GM12873 (cell line): ENCODE results near the gene RNASEH2B.

Source experiments
- TF ChIP-seq, protein P1 (sequence below): IDR thresholded peaks from 2 replicates; pipeline ENCODE4 v1.5.1; 2012; ENCODE audit warnings: low read depth, mild to moderate bottlenecking, moderate library complexity, low read length, control low read depth; ENCODE audit not compliant: insufficient read depth; ENCODE audit errors: missing control alignments

Gene RNASEH2B

DNA sequence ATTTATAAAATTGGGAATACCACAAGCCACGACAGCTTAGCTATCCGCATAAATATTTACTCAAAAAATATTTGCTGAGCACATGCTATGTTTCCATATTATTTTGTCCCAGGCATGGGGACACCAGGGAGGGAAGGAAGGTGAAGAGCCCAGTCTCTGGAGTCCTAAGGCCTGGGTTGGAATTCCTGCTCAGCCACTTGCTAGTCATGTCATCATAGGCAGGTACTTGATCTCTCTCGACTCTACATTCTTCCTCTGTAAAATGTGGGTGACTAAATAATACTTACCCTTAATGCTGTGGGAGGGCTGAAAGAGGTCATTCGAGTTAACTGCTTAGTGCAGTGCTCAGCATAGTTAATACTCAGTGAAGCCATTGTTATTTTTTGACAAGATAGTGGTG lies 4.3 kb upstream of the RNASEH2B start:
- TF ChIP-seq, protein P1, sequence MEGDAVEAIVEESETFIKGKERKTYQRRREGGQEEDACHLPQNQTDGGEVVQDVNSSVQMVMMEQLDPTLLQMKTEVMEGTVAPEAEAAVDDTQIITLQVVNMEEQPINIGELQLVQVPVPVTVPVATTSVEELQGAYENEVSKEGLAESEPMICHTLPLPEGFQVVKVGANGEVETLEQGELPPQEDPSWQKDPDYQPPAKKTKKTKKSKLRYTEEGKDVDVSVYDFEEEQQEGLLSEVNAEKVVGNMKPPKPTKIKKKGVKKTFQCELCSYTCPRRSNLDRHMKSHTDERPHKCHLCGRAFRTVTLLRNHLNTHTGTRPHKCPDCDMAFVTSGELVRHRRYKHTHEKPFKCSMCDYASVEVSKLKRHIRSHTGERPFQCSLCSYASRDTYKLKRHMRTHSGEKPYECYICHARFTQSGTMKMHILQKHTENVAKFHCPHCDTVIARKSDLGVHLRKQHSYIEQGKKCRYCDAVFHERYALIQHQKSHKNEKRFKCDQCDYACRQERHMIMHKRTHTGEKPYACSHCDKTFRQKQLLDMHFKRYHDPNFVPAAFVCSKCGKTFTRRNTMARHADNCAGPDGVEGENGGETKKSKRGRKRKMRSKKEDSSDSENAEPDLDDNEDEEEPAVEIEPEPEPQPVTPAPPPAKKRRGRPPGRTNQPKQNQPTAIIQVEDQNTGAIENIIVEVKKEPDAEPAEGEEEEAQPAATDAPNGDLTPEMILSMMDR: no peak

DNA sequence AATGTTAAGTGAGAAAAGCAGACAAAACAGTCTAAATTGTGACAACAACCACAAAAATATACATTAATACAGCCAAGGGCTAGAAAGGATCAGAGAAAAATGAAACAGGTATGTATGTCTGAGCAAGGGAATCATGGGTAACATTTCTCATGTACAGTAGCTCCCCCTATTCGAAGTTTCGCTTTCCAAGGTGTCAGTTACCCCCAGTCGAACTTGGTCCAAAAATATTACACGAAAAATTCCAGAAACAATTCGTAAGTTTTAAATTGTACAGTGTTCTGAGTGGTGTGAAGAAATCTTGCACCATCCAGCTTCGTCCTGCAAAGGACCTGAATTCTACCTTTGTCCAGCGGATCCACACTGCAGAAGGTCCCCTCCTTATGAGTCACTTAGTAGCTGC lies 1.8 kb upstream of the RNASEH2B start:
- TF ChIP-seq, protein P1: no peak

DNA sequence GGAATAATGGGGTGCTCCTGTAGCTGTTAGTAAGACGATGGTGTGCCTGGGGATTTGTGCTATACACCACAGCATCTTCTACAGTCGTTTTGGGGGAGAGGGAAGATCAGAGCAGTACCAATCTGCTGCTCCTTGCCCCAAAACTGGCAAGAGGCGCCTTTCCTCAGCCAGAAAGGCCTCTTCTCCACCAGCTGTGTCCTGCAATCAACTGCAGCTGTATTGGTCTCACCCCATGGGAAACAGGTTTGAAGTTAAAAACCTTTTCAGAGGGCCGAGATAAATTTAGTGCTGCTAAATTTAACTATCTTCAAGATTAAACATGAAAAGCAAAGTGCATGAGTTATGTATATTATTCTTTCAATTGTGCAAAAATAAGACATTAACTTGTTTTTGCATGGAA lies 1.2 kb upstream of the RNASEH2B start:
- TF ChIP-seq, protein P1: no peak

DNA sequence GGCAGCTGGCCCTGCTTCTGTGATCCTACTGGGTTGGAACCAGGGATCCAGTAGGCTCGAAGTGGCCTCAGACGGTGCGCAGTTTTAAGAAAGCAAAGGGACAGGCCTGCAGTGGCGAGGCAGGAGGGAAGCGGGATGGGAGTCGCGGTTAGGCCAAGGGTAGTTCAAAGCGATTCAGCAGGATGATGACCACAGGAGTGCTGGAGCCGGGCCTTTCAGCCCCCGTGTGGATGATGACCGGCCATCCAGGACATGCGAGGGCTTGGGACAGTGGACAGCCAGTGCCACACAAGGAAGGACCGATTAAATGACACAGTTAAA lies 854 bp downstream of the RNASEH2B start:
- TF ChIP-seq, protein P1: no peak

DNA sequence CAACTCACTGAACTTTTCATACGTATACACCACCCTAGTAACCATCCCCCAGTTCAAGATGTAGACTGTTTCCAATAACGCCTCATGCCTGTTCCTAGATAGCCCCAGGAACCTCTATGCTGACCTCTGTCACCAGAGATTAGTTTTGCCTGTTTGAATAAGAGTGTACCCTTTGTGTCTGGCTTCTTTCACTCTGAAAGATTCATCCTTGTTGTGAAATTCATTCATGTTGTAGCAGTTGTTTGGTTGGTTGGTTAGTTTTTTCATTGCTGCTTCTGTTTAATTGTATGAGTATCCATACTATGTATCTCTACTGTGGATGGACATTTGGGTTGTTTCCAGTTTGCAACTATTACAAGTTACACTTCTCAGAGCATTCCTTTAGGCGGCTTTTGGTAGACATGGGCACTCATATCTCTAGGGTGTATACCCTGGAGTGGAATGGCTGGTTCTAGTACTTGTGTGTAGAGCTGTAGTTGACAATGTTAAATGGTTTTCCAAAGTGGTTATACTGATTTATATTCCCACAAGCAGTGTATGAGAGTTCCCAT lies 1.6 kb downstream of the RNASEH2B start:
- TF ChIP-seq, protein P1: no peak

DNA sequence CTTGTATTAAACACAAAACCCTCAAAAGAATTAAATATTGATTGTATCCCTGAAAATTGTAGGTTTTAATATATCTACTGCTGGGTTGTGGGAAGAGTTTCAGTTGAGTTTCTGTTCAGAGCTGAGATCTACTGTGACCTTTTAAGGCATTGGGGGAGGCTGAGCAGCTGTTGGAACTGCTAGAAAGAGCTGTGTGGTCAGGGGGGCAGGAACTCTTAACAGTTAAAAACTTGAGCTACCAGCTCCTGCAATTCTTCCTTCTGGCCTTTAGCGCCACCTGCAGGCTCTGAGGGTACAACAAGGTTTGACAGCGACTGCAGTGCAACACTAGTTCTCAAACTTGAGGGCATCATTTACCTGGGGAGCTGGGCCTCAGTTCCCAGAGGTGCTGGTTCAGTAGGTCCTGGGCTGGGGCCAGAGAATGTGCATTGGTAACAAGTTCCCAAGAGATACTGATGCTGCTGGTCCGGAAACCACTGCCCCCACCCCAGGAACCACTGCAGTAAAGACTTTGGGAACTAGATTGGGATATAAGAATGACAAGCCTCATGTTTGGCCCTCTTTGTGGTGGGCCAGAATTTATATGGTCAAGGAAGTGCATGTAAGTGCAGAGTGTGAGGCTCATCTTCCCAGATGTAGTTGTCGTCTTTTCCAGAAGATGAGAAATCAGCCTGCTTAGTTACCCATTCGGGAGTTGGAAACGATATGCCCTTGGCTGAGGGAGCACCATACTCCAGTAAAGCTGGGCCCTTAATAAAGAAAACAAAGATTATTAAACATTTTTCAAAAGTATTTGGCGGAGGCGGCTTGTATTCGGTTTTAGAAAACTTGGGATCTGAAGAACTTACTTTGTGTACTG lies 2.6 kb downstream of the RNASEH2B start:
- TF ChIP-seq, protein P1: peak; percentile 88

DNA sequence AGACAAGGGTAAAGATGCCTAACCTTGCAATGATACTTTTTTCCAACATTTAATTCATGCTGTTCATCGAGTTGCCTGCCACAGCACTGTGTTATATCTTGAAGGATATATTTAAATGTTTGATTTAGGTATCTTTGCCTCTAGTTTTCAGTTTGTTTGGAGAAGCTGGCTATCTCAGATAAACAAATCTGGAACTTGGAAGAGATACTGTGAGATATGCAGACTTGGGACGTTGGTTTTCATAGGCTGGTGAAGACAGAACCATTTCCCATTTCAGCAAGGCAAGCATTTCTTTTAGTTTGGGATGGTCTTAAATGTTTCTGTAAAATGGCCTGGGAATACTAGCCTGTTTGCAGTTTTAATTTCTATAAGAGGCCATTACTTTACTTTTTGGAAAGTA lies 3.3 kb downstream of the RNASEH2B start:
- TF ChIP-seq, protein P1: no peak
